K562 (cell line): Measurements from ENCODE around the gene DAB1. TPM values are rescaled to one million over a fixed set of nuclear protein-coding genes. Genes with fewer than 3 reads are reported as not detected.

Source experiments
- ATAC-seq: fragments of 200-7000 bp; cut with Tn5 transposase; 3 replicates; pipeline ENCODE4 v1.9.1; 2020; ENCODE audit warnings: moderate library complexity
- BruUV-seq: library from RNA; stranded (reverse); fragments of 400-500 nt; replicated peaks from 2 replicates; lab custom pipeline; 2021; lab: Mats Ljungman, UMichigan
- CTCF ChIA-PET: fragments of 300-600 bp; formaldehyde crosslinking; extraction: SDS; loops from one replicate; lab custom pipeline; 2021; ENCODE audit warnings: low intra/inter-chr PET ratio; lab: Yijun Ruan, JAX
- POLR2A ChIA-PET: fragments of 300-600, 350-650 bp; sonication (Branson Sonifier 250); formaldehyde crosslinking; extraction: SDS; loops from one replicate; lab custom pipeline; 2021; ENCODE audit warnings: antibody characterized with exemption, inconsistent platforms; lab: Yijun Ruan, JAX
- DNase-seq, 4 experiments: peaks; one replicate each; pipeline versions ENCODE4 v3.0.0 to v3.0.0-alpha.2; 2011 to 2018; ENCODE audit warnings: low spot score in 3 of 4, mixed read lengths in 3 of 4; ENCODE audit errors: extremely low read depth in 1 of 4
- FAIRE-seq: peaks from 2 replicates; lab custom pipeline; 2011; peaks lifted over from hg19 to GRCh38; lab: Jason Lieb, UNC
- H2AFZ ChIP-seq: 2 replicates; pipeline ENCODE4 v1.6.0; 2011; ENCODE audit warnings: low read depth, low read length, control low read depth, inconsistent platforms
- H3K27ac ChIP-seq: fragments of 200-600 bp; 3 replicates; pipeline ENCODE4 v1.8.0; 2011; ENCODE audit warnings: low read depth, mild to moderate bottlenecking, control low read depth, inconsistent platforms, low read length, moderate library complexity, mixed read lengths; ENCODE audit errors: extremely low read depth
- H3K27me3 ChIP-seq, 2 experiments: fragments of 300-600 bp in 1 of 2; 2 replicates in 1 of 2; 3 replicates in 1 of 2; pipeline versions ENCODE4 v1.6.0 to v1.8.0; 2011; ENCODE audit warnings: inconsistent platforms in 2 of 2, low read length in 2 of 2, mild to moderate bottlenecking in 1 of 2, mixed read lengths in 1 of 2, moderate library complexity in 1 of 2; ENCODE audit not compliant: control insufficient read depth in 2 of 2, insufficient read depth in 2 of 2
- H3K36me3 ChIP-seq: fragments of 300-600 bp; 3 replicates; pipeline ENCODE4 v1.8.0; 2011; ENCODE audit warnings: mild to moderate bottlenecking, low read length, inconsistent platforms; ENCODE audit not compliant: control insufficient read depth, insufficient read depth
- H3K4me1 ChIP-seq, 2 experiments: fragments of 200-600 bp in 1 of 2; replicated peaks in 1 of 2; 2 replicates in 1 of 2; 3 replicates in 1 of 2; pipeline versions ENCODE4 v1.5.1 to v1.8.0; 2011; ENCODE audit warnings: inconsistent platforms in 2 of 2, low read length in 2 of 2, mild to moderate bottlenecking in 1 of 2, mixed read lengths in 1 of 2, moderate library complexity in 1 of 2; ENCODE audit not compliant: control insufficient read depth in 2 of 2, insufficient read depth in 2 of 2
- H3K4me2 ChIP-seq: 2 replicates; pipeline ENCODE4 v1.6.1; 2011; ENCODE audit warnings: low read length, control low read depth, inconsistent platforms, mixed read lengths; ENCODE audit not compliant: insufficient read depth
- H3K4me3 ChIP-seq: fragments of 200-600 bp; sonication (generic), shearing (Covaris generic); 2 replicates; pipeline ENCODE4 v1.5.1; 2016; ENCODE audit warnings: control low read depth, inconsistent platforms
- H3K79me2 ChIP-seq: fragments of 200-600 bp; 3 replicates; pipeline ENCODE4 v1.8.0; 2011; ENCODE audit warnings: low read length, inconsistent platforms; ENCODE audit not compliant: control insufficient read depth, insufficient read depth
- H3K9ac ChIP-seq, 2 experiments: 2 replicates each; pipeline versions ENCODE4 v1.6.0 to v1.6.1; 2011; ENCODE audit warnings: low read depth in 2 of 2, low read length in 2 of 2, control low read depth in 1 of 2, inconsistent platforms in 1 of 2, mild to moderate bottlenecking in 1 of 2, mixed read lengths in 1 of 2; ENCODE audit not compliant: insufficient read depth in 1 of 2
- H3K9me1 ChIP-seq: one replicate; pipeline ENCODE4 v1.6.0; 2011; ENCODE audit warnings: inconsistent platforms, mild to moderate bottlenecking, low read length, moderate library complexity; ENCODE audit not compliant: control insufficient read depth, insufficient read depth
- H3K9me3 ChIP-seq: replicated peaks from 2 replicates; pipeline ENCODE4 v1.5.1; 2011; ENCODE audit warnings: low read depth, low read length, inconsistent platforms; ENCODE audit not compliant: control insufficient read depth, insufficient read depth
- H4K20me1 ChIP-seq: replicated peaks from 2 replicates; pipeline ENCODE4 v1.6.1; 2011; ENCODE audit warnings: low read length, inconsistent platforms, mixed read lengths; ENCODE audit not compliant: control insufficient read depth, insufficient read depth
- BRD9 ChIP-seq: fragments of 450-650 bp; IDR thresholded peaks from 2 replicates; pipeline ENCODE4 v1.6.1; 2018; ENCODE audit warnings: low read depth; ENCODE audit not compliant: partially characterized antibody
- EGR1 ChIP-seq: fragments of 450-650 bp; conservative IDR thresholded peaks from 2 replicates; pipeline ENCODE4 v1.6.1; 2017; ENCODE audit warnings: mild to moderate bottlenecking
- HMG20B ChIP-seq: fragments of 250-450 bp; sonication (Bioruptor Pico); IDR thresholded peaks from 2 replicates; pipeline ENCODE4 v1.5.0; 2021; ENCODE audit warnings: mild to moderate bottlenecking
- HNRNPL ChIP-seq: fragments of 200-400 bp; formaldehyde crosslinking; IDR thresholded peaks from 2 replicates; pipeline ENCODE4 v1.6.1; 2017; ENCODE audit warnings: low read depth, mild to moderate bottlenecking, low read length
- NR2C2 ChIP-seq, 2 experiments: fragments of 200-800 bp in 1 of 2; sonication (Bioruptor generic) in 1 of 2; sonication (generic) in 1 of 2; formaldehyde crosslinking in 1 of 2; IDR thresholded peaks; 2 replicates each; pipeline versions ENCODE4 v1.6.1 to v1.8.0; 2016 to 2022; ENCODE audit warnings: mild to moderate bottlenecking in 1 of 2, missing compliant biosample characterization in 1 of 2, missing genetic modification characterization in 1 of 2, missing genetic modification reagents in 1 of 2
- ZC3H8 ChIP-seq: fragments of 450-650 bp; IDR thresholded peaks from 2 replicates; pipeline ENCODE4 v1.6.1; 2017
- WGBS: fragments of 100-300 bp; shearing (Covaris generic); methylation state at CpG from one replicate; pipeline ENCODE4 v1.1.6; 2016; ENCODE audit warnings: low coverage, mixed read lengths; ENCODE audit not compliant: insufficient coverage; ENCODE audit errors: missing lambda C conversion rate; 5-methylcytosine and 5-hydroxymethylcytosine counted together
- in situ Hi-C: fragments of 300-500 bp; cut with MboI; formaldehyde crosslinking; loops from 4 replicates; pipeline ENCODE4 v1.15.0; 2018; ENCODE audit warnings: inconsistent platforms, mixed read lengths
- intact Hi-C: fragments of 100-400 bp; cut with micrococcal nuclease; formaldehyde crosslinking; loops from 2 replicates; pipeline ENCODE4 v1.14.2; 2022
- polyA plus RNA-seq, 8 experiments: library from polyadenylated mRNA; depleted of rRNA in 4 of 8; stranded (reverse) in 5 of 8; unstranded in 3 of 8; fragments of >200 nt; fragmentation: Nextera tagmentation in 2 of 8; fragmentation: Illumina TruSeq in 1 of 8; extraction: Ambion mirVana in 2 of 8; extraction: Trizol in 1 of 8; gene quantifications; 2 replicates each; pipeline versions ENCODE4 v1.2.1 to v1.2.3, GENCODE V29; 2011 to 2014; ENCODE audit warnings: inconsistent platforms in 1 of 8, missing spikeins in 1 of 8
- total RNA-seq, 7 experiments: library from RNA; depleted of rRNA in 6 of 7; stranded (reverse); fragments of >200 nt in 6 of 7; fragmentation: Illumina TruSeq in 2 of 7; extraction: Trizol in 2 of 7; gene quantifications; 2 replicates each; pipeline versions ENCODE4 v1.2.1 to v1.2.3, GENCODE V29; 2011 to 2021; ENCODE audit warnings: low replicate concordance in 1 of 7
- TF ChIP-seq, protein P1 (sequence below): fragments of 200-400 bp; formaldehyde crosslinking; IDR thresholded peaks from 2 replicates; pipeline ENCODE4 v1.6.1; 2017; ENCODE audit warnings: mild to moderate bottlenecking, low read depth, low read length, moderate library complexity
- TF ChIP-seq, protein P2 (sequence below): fragments of 250-450 bp; sonication (Bioruptor Pico); IDR thresholded peaks from 2 replicates; pipeline ENCODE4 v1.4.0; 2020; ENCODE audit warnings: mild to moderate bottlenecking, moderate library complexity
- TF ChIP-seq, protein P3 (sequence below): sonication (generic); formaldehyde crosslinking; IDR thresholded peaks from 2 replicates; pipeline ENCODE4 v1.5.0; 2020; ENCODE audit warnings: missing genetic modification reagents
- TF ChIP-seq, protein P4 (sequence below): sonication (generic); formaldehyde crosslinking; IDR thresholded peaks from 2 replicates; pipeline ENCODE4 v1.4.0; 2020; ENCODE audit warnings: mild to moderate bottlenecking, missing genetic modification reagents

DAB1 gene
- total and polyA plus RNA-seq, 9 of the 15 experiments (the other 6 are each of a cell fraction or from before 2014, with no cell fraction given), result not detected

DNA sequence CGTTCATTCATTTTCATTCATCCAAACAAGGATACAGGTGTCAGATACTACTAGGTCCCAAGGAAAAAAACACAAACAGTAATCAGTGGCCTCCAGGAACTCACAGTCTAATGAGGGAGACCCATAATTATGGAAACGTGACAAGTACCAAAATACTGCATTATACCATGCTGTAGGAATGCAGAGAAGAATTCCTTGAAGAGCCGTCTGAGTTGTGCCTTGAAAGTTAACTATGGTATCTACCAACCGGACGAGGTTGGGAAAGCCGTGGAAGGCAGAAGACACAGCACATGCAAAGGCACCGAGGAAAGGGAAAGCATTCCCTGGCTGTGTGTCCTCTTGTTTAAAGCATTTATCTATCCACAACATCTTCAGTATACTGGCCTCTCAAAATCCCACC, 206.0 kb downstream of the DAB1 start:
- Histone ChIP-seq H3K9me3 (no peaks in the 10 kb centered on the region), H3K36me3 (no peaks in the 10 kb centered on the region), H3K79me2 (no peaks in the 10 kb centered on the region), H2AFZ (peak overlapping the region; percentile 23; the same call in 1 of the 2 replicates), H4K20me1 (no peaks in the 10 kb centered on the region), H3K27ac (no peak overlapping the region), H3K4me2 (peak overlapping the region; percentile 47), H3K9ac (no peak overlapping the region), H3K27me3 (no peaks in the 10 kb centered on the region), H3K4me1 (peaks cover 7 to 27% of the 10 kb centered on the region in 2 experiments; a peak in 3 of 5 replicates), H3K9me1 (no peaks in the 10 kb centered on the region), H3K4me3 (no peak overlapping the region)
- DNase-seq, result peak in 1 of 4 experiments; percentile 8
- in situ Hi-C loops (no loop called here), intact Hi-C loops (loop anchor here (1.0 kb wide), 1 partner anchor 9 kb away; no protein-coding TSS in a partner anchor)
- WGBS, result 22% methylated on average over 7 of the region's 7 CpGs
- ATAC-seq, result no peak
- ChIA-PET POLR2A (interaction anchor here (1.0 kb wide), 1 partner anchor 29 kb away, joined by 3 read pairs; no protein-coding TSS in a partner anchor), CTCF (no interaction called here)
- FAIRE-seq, result no peak
- BruUV-seq, result no TSS peak
- TF ChIP-seq, protein P1, sequence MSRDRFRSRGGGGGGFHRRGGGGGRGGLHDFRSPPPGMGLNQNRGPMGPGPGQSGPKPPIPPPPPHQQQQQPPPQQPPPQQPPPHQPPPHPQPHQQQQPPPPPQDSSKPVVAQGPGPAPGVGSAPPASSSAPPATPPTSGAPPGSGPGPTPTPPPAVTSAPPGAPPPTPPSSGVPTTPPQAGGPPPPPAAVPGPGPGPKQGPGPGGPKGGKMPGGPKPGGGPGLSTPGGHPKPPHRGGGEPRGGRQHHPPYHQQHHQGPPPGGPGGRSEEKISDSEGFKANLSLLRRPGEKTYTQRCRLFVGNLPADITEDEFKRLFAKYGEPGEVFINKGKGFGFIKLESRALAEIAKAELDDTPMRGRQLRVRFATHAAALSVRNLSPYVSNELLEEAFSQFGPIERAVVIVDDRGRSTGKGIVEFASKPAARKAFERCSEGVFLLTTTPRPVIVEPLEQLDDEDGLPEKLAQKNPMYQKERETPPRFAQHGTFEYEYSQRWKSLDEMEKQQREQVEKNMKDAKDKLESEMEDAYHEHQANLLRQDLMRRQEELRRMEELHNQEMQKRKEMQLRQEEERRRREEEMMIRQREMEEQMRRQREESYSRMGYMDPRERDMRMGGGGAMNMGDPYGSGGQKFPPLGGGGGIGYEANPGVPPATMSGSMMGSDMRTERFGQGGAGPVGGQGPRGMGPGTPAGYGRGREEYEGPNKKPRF, result no peak
- TF ChIP-seq NR2C2 (CRISPR knock-in tag; IDR thresholded peaks at IDR 0.05), result no peak
- no peak for TF ChIP-seq NR2C2 (tag; IDR thresholded peaks at IDR 0.05)
- TF ChIP-seq, protein P2, sequence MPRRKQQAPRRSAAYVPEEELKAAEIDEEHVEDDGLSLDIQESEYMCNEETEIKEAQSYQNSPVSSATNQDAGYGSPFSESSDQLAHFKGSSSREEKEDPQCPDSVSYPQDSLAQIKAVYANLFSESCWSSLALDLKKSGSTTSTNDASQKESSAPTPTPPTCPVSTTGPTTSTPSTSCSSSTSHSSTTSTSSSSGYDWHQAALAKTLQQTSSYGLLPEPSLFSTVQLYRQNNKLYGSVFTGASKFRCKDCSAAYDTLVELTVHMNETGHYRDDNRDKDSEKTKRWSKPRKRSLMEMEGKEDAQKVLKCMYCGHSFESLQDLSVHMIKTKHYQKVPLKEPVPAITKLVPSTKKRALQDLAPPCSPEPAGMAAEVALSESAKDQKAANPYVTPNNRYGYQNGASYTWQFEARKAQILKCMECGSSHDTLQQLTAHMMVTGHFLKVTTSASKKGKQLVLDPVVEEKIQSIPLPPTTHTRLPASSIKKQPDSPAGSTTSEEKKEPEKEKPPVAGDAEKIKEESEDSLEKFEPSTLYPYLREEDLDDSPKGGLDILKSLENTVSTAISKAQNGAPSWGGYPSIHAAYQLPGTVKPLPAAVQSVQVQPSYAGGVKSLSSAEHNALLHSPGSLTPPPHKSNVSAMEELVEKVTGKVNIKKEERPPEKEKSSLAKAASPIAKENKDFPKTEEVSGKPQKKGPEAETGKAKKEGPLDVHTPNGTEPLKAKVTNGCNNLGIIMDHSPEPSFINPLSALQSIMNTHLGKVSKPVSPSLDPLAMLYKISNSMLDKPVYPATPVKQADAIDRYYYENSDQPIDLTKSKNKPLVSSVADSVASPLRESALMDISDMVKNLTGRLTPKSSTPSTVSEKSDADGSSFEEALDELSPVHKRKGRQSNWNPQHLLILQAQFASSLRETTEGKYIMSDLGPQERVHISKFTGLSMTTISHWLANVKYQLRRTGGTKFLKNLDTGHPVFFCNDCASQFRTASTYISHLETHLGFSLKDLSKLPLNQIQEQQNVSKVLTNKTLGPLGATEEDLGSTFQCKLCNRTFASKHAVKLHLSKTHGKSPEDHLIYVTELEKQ, result no peak
- TF ChIP-seq ZC3H8, result no peak
- TF ChIP-seq HMG20B (CRISPR knock-in tag), result no peak
- TF ChIP-seq, protein P3, sequence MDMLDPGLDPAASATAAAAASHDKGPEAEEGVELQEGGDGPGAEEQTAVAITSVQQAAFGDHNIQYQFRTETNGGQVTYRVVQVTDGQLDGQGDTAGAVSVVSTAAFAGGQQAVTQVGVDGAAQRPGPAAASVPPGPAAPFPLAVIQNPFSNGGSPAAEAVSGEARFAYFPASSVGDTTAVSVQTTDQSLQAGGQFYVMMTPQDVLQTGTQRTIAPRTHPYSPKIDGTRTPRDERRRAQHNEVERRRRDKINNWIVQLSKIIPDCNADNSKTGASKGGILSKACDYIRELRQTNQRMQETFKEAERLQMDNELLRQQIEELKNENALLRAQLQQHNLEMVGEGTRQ (CRISPR knock-in tag), result no peak
- no peak for TF ChIP-seq EGR1
- TF ChIP-seq HNRNPL, result no peak
- no peak for TF ChIP-seq BRD9
- TF ChIP-seq, protein P4, sequence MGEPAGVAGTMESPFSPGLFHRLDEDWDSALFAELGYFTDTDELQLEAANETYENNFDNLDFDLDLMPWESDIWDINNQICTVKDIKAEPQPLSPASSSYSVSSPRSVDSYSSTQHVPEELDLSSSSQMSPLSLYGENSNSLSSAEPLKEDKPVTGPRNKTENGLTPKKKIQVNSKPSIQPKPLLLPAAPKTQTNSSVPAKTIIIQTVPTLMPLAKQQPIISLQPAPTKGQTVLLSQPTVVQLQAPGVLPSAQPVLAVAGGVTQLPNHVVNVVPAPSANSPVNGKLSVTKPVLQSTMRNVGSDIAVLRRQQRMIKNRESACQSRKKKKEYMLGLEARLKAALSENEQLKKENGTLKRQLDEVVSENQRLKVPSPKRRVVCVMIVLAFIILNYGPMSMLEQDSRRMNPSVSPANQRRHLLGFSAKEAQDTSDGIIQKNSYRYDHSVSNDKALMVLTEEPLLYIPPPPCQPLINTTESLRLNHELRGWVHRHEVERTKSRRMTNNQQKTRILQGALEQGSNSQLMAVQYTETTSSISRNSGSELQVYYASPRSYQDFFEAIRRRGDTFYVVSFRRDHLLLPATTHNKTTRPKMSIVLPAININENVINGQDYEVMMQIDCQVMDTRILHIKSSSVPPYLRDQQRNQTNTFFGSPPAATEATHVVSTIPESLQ (CRISPR knock-in tag), result no peak
